Measurements from ENCODE around the gene SFTA2. TPM values are rescaled to one million over a fixed set of nuclear protein-coding genes. Genes with fewer than 3 reads are reported as not detected.

The SFTA2 gene
- total RNA-seq, 2 experiments from 2014 or later = not detected

GRCh38 chr6:30889921-30890645 lies 41.9 kb downstream of the SFTA2 start:
- no peak overlapping the region for H3K27ac ChIP-seq (ENCODE audit: low read depth, low read length, poor library complexity, severe bottlenecking)
- intact Hi-C loops (cut with micrococcal nuclease; ENCODE audit: unreplicated experiment) = loop anchor here (10.0 kb wide), 1 partner anchor 215 kb away; the partner anchor contains the start of gene DHX16
- H3K4me2 ChIP-seq (ENCODE audit: low read length) = no peak overlapping the region
- no peaks in the 10 kb centered on the region for H3K9me3 ChIP-seq (ENCODE audit: low read length)
- no peak overlapping the region for H3K4me3 ChIP-seq (ENCODE audit: low read depth, low read length, poor library complexity, severe bottlenecking)
- no peak for DNase-seq (ENCODE audit: low spot score)
- peaks cover 25% of the 10 kb centered on the region for H3K4me1 ChIP-seq (ENCODE audit: insufficient read depth, low read length, poor library complexity, severe bottlenecking)
- H3K9me2 ChIP-seq (ENCODE audit: insufficient read depth, low read length) = no peaks in the 10 kb centered on the region
- no TSS peak for BruUV-seq (replicated peaks)
- H3K79me2 ChIP-seq (ENCODE audit: insufficient read depth, low read depth, low read length) = no peaks in the 10 kb centered on the region
- no peaks in the 10 kb centered on the region for H4K20me1 ChIP-seq (ENCODE audit: insufficient read depth, low read length)
- TF ChIP-seq EZH2phosphoT487 (IDR thresholded peaks at IDR 0.05; ENCODE audit: borderline replicate concordance, low read depth, low read length) (no peak), CTCF (conservative IDR thresholded peaks at IDR 0.05; ENCODE audit: low read length) (no peak)
- POLR2A ChIA-PET = no interaction called here
- no peak overlapping the region for H2AFZ ChIP-seq (ENCODE audit: low read length)
- CTCF ChIA-PET (ENCODE audit: unreplicated experiment) = no interaction called here
- H3K36me3 ChIP-seq (ENCODE audit: insufficient read depth, low read length) = 0 out of 2 replicates have a peak, but pooled peaks cover 3% of the 10 kb centered on the region

- H3K27ac ChIP-seq (ENCODE audit: low read depth, low read length, poor library complexity, severe bottlenecking) = no peak overlapping the region
- H3K79me2 ChIP-seq (ENCODE audit: insufficient read depth, low read depth, low read length) = no peaks in the 10 kb centered on the region
- no peak for DNase-seq (ENCODE audit: low spot score)
- no peaks in the 10 kb centered on the region for H3K9me3 ChIP-seq (ENCODE audit: low read length)
- peaks cover 28% of the 10 kb centered on the region for H3K4me1 ChIP-seq (ENCODE audit: insufficient read depth, low read length, poor library complexity, severe bottlenecking)
- no peaks in the 10 kb centered on the region for H4K20me1 ChIP-seq (ENCODE audit: insufficient read depth, low read length)
- POLR2A ChIA-PET = interaction anchor here (1.1 kb wide), 1 partner anchor 11 kb away, joined by 3 read pairs; no protein-coding TSS in a partner anchor
- TF ChIP-seq EZH2phosphoT487 (IDR thresholded peaks at IDR 0.05; ENCODE audit: borderline replicate concordance, low read depth, low read length) (no peak), CTCF (conservative IDR thresholded peaks at IDR 0.05; ENCODE audit: low read length) (no peak)
- H2AFZ ChIP-seq (ENCODE audit: low read length) = no peak overlapping the region
- H3K9me2 ChIP-seq (ENCODE audit: insufficient read depth, low read length) = no peaks in the 10 kb centered on the region
- no peak overlapping the region for H3K4me2 ChIP-seq (ENCODE audit: low read length)
- no TSS peak for BruUV-seq (replicated peaks)
- H3K36me3 ChIP-seq (ENCODE audit: insufficient read depth, low read length) = 0 out of 2 replicates have a peak, but pooled peaks cover 3% of the 10 kb centered on the region
- intact Hi-C loops (cut with micrococcal nuclease; ENCODE audit: unreplicated experiment) = loop anchor here (10.0 kb wide), 1 partner anchor 215 kb away; the partner anchor contains the start of gene DHX16
- no peak overlapping the region for H3K4me3 ChIP-seq (ENCODE audit: low read depth, low read length, poor library complexity, severe bottlenecking)
- CTCF ChIA-PET (ENCODE audit: unreplicated experiment) = interaction anchor here (0.7 kb wide), 1 partner anchor 25 kb away, joined by 3 read pairs; the partner anchor contains the start of gene VARS2
Observed at GRCh38 chr6:30889496-30889885, 42.5 kb downstream of the SFTA2 start.

Data from OCI-LY7 (cell line).